B cell (primary cell): ENCODE measurements around the gene LIMCH1. TPM values are rescaled to one million over a fixed set of nuclear protein-coding genes. Genes with fewer than 3 reads are reported as not detected.

ENCODE experiments used
- ATAC-seq: fragments of 200-7000 bp; cut with Tn5 transposase; one replicate; pipeline ENCODE4 v1.10.0; 2021; ENCODE audit warnings: low read depth, mild to moderate bottlenecking, moderate number of reproducible peaks, moderate library complexity
- CTCF ChIA-PET: fragments of 350-600 bp; sonication (Branson Sonifier 250); formaldehyde crosslinking; loops from one replicate; lab custom pipeline; 2021; ENCODE audit warnings: antibody characterized with exemption, inconsistent platforms; lab: Charles Lee
- POLR2A ChIA-PET: fragments of 350-600 bp; sonication (Branson Sonifier 250); formaldehyde crosslinking; loops from one replicate; lab custom pipeline; 2021; ENCODE audit warnings: antibody characterized with exemption; lab: Charles Lee
- DNase-seq: peaks from one replicate; pipeline ENCODE4 v3.0.0; 2013
- H2AFZ ChIP-seq: 2 replicates; pipeline ENCODE4 v1.6.1; 2012; ENCODE audit warnings: mild to moderate bottlenecking, low read depth, low read length; ENCODE audit not compliant: insufficient read depth, poor library complexity, severe bottlenecking
- H3K27ac ChIP-seq, 2 donors: 1 replicate in 1 of 2; 2 replicates in 1 of 2; pipeline ENCODE4 v1.5.1; 2012 to 2013; ENCODE audit warnings: low read length in 2 of 2, mild to moderate bottlenecking in 2 of 2, moderate library complexity in 1 of 2
- H3K27me3 ChIP-seq, 4 experiments: fragments of 200-600 bp in 1 of 4; sonication (generic) in 1 of 4; replicated peaks in 1 of 4; 1 replicate in 2 of 4; 2 replicates in 2 of 4; pipeline versions ENCODE4 v1.6.1 to v1.7.0; 2013 to 2016; ENCODE audit warnings: low read length in 3 of 4, mild to moderate bottlenecking in 2 of 4, mixed read lengths in 1 of 4, moderate library complexity in 1 of 4; ENCODE audit not compliant: insufficient read depth in 4 of 4, control insufficient read depth in 3 of 4; ENCODE audit errors: control extremely low read depth in 1 of 4
- H3K36me3 ChIP-seq, 2 experiments: replicated peaks in 1 of 2; 1 replicate in 1 of 2; 2 replicates in 1 of 2; pipeline versions ENCODE4 v1.6.1 to v1.7.1; 2013; ENCODE audit warnings: low read length in 1 of 2; ENCODE audit not compliant: insufficient read depth in 2 of 2, control insufficient read depth in 1 of 2; ENCODE audit errors: control extremely low read depth in 1 of 2, extremely low read depth in 1 of 2
- H3K4me1 ChIP-seq, 2 donors: fragments of 200-600 bp in 1 of 2; sonication (generic) in 1 of 2; 1 replicate in 1 of 2; 2 replicates in 1 of 2; pipeline versions ENCODE4 v1.5.1 to v1.6.1; 2013 to 2017; ENCODE audit warnings: low read length in 2 of 2; ENCODE audit not compliant: control insufficient read depth in 2 of 2, insufficient read depth in 2 of 2
- H3K4me2 ChIP-seq: replicated peaks from 2 replicates; pipeline ENCODE3; 2012; ENCODE audit warnings: mild to moderate bottlenecking, low read depth, low read length; ENCODE audit not compliant: poor library complexity, severe bottlenecking
- H3K4me3 ChIP-seq, 5 experiments: fragments of 200-600 bp in 1 of 5; sonication (generic) in 1 of 5; 1 replicate in 3 of 5; 2 replicates in 2 of 5; pipeline versions ENCODE4 v1.5.1 to v1.7.0; 2011 to 2016; ENCODE audit warnings: low read length in 4 of 5, mild to moderate bottlenecking in 4 of 5, low read depth in 2 of 5, control low read depth in 1 of 5, moderate library complexity in 1 of 5; ENCODE audit not compliant: insufficient read depth in 1 of 5; ENCODE audit errors: control extremely low read depth in 1 of 5, extremely low read depth in 1 of 5
- H3K79me2 ChIP-seq: fragments of 200-600 bp; sonication (generic); one replicate; pipeline ENCODE4 v1.6.0; 2016; ENCODE audit warnings: low read length; ENCODE audit not compliant: control insufficient read depth, insufficient read depth
- H3K9ac ChIP-seq: fragments of 200-600 bp; sonication (generic); 2 replicates; pipeline ENCODE4 v1.6.1; 2017; ENCODE audit warnings: mild to moderate bottlenecking, low read length, moderate library complexity
- H3K9me3 ChIP-seq, 3 donors: one replicate each; pipeline versions ENCODE4 v1.6.1 to v1.7.1; 2013; ENCODE audit warnings: low read length in 2 of 3; ENCODE audit not compliant: control insufficient read depth in 2 of 3, insufficient read depth in 1 of 3; ENCODE audit errors: control extremely low read depth in 1 of 3
- H4K20me1 ChIP-seq: 2 replicates; pipeline ENCODE4 v1.6.0; 2012; ENCODE audit warnings: mild to moderate bottlenecking, low read length; ENCODE audit not compliant: insufficient read depth, control insufficient read depth, poor library complexity, severe bottlenecking
- H3K27ac Mint-ChIP-seq: one replicate; pipeline ENCODE4 v1.8.0; 2021; ENCODE audit warnings: mixed read lengths
- H3K27me3 Mint-ChIP-seq: one replicate; pipeline ENCODE4 v1.8.0; 2021; ENCODE audit warnings: mixed read lengths
- H3K4me1 Mint-ChIP-seq: one replicate; pipeline ENCODE4 v1.8.0; 2021; ENCODE audit warnings: mixed read lengths
- H3K4me3 Mint-ChIP-seq: one replicate; pipeline ENCODE4 v1.8.0; 2021; ENCODE audit warnings: mixed read lengths
- H3K9me3 Mint-ChIP-seq: one replicate; pipeline ENCODE4 v1.8.0; 2022; ENCODE audit warnings: mixed read lengths; ENCODE audit not compliant: insufficient read depth
- CTCF ChIP-seq: fragments of 200-600 bp; IDR thresholded peaks from one replicate; pipeline ENCODE4 v1.8.0; 2022; ENCODE audit warnings: antibody characterized with exemption, mild to moderate bottlenecking
- EZH2 ChIP-seq: IDR thresholded peaks from 2 replicates; pipeline ENCODE4 v1.6.1; 2012; ENCODE audit warnings: borderline replicate concordance, low read depth, mild to moderate bottlenecking, moderate library complexity, low read length; ENCODE audit not compliant: insufficient read depth, poor library complexity, severe bottlenecking
- WGBS: methylation state at CpG from one replicate; pipeline ENCODE4 v1.1.5; 2013; ENCODE audit warnings: missing lambda C conversion rate; ENCODE audit not compliant: insufficient coverage; 5-methylcytosine and 5-hydroxymethylcytosine counted together
- intact Hi-C: fragments of 100-400 bp; cut with micrococcal nuclease; formaldehyde crosslinking; loops from one replicate; pipeline ENCODE4 v1.10.0; 2022
- polyA plus RNA-seq: library from polyadenylated mRNA; depleted of rRNA; stranded (reverse); fragments of >200 nt; gene quantifications from 2 replicates; pipeline ENCODE4 v1.2.3, GENCODE V29; 2012
- total RNA-seq, 2 donors: library from RNA; stranded (reverse); fragments of 120-200 nt in 1 of 2; gene quantifications; 1 replicate in 1 of 2; 2 replicates in 1 of 2; pipeline versions ENCODE4 v1.2.3 to v1.2.4, GENCODE V29; 2013 to 2022

LIMCH1 gene
- total and polyA plus RNA-seq, 2 donors (not counting 1 experiment from before 2014, with no cell fraction given): not detected

DNA sequence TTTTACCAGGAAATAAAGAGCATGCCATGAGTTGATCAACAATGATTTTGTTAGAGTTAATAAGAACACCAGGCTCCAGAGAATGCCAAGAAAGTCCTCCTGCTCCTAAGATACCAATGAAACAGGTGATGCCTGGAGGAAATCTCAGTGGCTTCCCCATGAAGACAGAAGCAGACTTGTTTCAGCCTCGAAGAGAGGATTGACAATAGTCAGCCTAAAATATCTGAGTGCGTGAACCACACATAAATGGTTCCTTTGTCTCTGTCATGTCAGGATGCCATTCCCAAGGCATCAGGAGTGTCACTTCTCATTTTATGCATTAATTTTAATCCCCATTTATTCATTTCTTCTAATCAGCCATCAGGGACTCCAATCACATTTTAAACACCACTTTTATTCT lies 141.0 kb downstream of the LIMCH1 start:
- no peaks in the 10 kb centered on the region for H3K79me2 ChIP-seq
- no peak overlapping the region for H3K4me2 ChIP-seq
- no peak overlapping the region for H2AFZ ChIP-seq
- Mint-ChIP-seq H3K9me3 (no peaks in the 10 kb centered on the region), H3K4me3 (no peak overlapping the region), H3K4me1 (no peaks in the 10 kb centered on the region), H3K27me3 (peaks cover 3% of the 10 kb centered on the region), H3K27ac (no peak overlapping the region)
- intact Hi-C loops: no loop called here
- H3K4me1 ChIP-seq: no peaks in the 10 kb centered on the region
- 88% methylated on average over 2 of the region's 2 CpGs for WGBS
- no peak for TF ChIP-seq CTCF
- no peak for TF ChIP-seq EZH2
- no peak overlapping the region for H3K27ac ChIP-seq
- no peak overlapping the region for H3K9ac ChIP-seq
- no peaks in the 10 kb centered on the region for H3K36me3 ChIP-seq
- ChIA-PET POLR2A (no interaction called here), CTCF (no interaction called here)
- DNase-seq: no peak
- ATAC-seq: no peak
- no peaks in the 10 kb centered on the region for H3K27me3 ChIP-seq
- H4K20me1 ChIP-seq: no peaks in the 10 kb centered on the region
- H3K4me3 ChIP-seq: no peak overlapping the region
- H3K9me3 ChIP-seq: no peaks in the 10 kb centered on the region

GRCh38 chr4:41679991-41680390 lies 142.0 kb downstream of the LIMCH1 start:
- Histone ChIP-seq H3K4me3 (no peak overlapping the region), H3K4me1 (no peaks in the 10 kb centered on the region), H2AFZ (no peak overlapping the region), H3K27me3 (no peaks in the 10 kb centered on the region), H3K36me3 (no peaks in the 10 kb centered on the region), H3K79me2 (no peaks in the 10 kb centered on the region), H3K9me3 (no peaks in the 10 kb centered on the region), H3K9ac (no peak overlapping the region), H3K27ac (no peak overlapping the region), H4K20me1 (no peaks in the 10 kb centered on the region), H3K4me2 (no peak overlapping the region)
- TF ChIP-seq CTCF (no peak), EZH2 (no peak)
- POLR2A ChIA-PET: no interaction called here
- no peaks in the 10 kb centered on the region for H3K9me3 Mint-ChIP-seq
- H3K4me1 Mint-ChIP-seq: no peaks in the 10 kb centered on the region
- whole genome bisulfite sequencing: no CpG with 5 or more reads among the region's 4 CpGs
- ATAC-seq (no peak), DNase-seq (no peak)
- H3K27me3 Mint-ChIP-seq: peaks cover 3% of the 10 kb centered on the region
- intact Hi-C loops: no loop called here
- H3K27ac Mint-ChIP-seq: no peak overlapping the region
- CTCF ChIA-PET: no interaction called here
- H3K4me3 Mint-ChIP-seq: no peak overlapping the region
